Upper lobe of right lung (tissue), 1 donor: ENCODE measurements around the gene DUSP16. TPM values are rescaled to one million over a fixed set of nuclear protein-coding genes. Genes with fewer than 3 reads are reported as not detected.
A peak's percentile ranks its signal among the peaks of the same experiment; 100 is the strongest.

ENCODE experiments used
- ATAC-seq: fragments of 200-7000 bp; cut with Tn5 transposase; one replicate; pipeline ENCODE4 v1.9.1; 2020; ENCODE audit warnings: mild to moderate bottlenecking, moderate library complexity
- DNase-seq: peaks from one replicate; pipeline ENCODE4 v3.0.0-alpha.2; 2020
- H3K27ac ChIP-seq: fragments of 200-600 bp; one replicate; pipeline ENCODE4 v1.8.0; 2022
- H3K27me3 ChIP-seq: fragments of 200-600 bp; one replicate; pipeline ENCODE4 v1.8.0; 2022; ENCODE audit warnings: mild to moderate bottlenecking
- H3K36me3 ChIP-seq: fragments of 200-600 bp; one replicate; pipeline ENCODE4 v1.8.0; 2022
- H3K4me1 ChIP-seq: fragments of 200-600 bp; one replicate; pipeline ENCODE4 v1.8.0; 2022
- H3K4me3 ChIP-seq: fragments of 200-600 bp; one replicate; pipeline ENCODE4 v1.8.0; 2022; ENCODE audit warnings: mild to moderate bottlenecking
- H3K9me3 ChIP-seq: fragments of 200-600 bp; one replicate; pipeline ENCODE4 v1.8.0; 2022
- CTCF ChIP-seq: fragments of 200-600 bp; IDR thresholded peaks from one replicate; pipeline ENCODE4 v1.8.0; 2022; ENCODE audit warnings: antibody characterized with exemption
- intact Hi-C: fragments of 100-400 bp; cut with DNase I; formaldehyde crosslinking; loops from one replicate; pipeline ENCODE4 v1.11.0; 2022
- total RNA-seq: library from RNA; stranded (reverse); fragmentation: NEBNext Ultra II Directional; extraction: Animal tissue kit (Norgen Biotek cat#: 25700); gene quantifications from one replicate; pipeline ENCODE4 v1.2.1, GENCODE V29; 2021
- donor health status: DM: no; HTN: yes; CAD: no; lungs with severe emphysema.

Gene DUSP16
- total RNA-seq, 1 donor from 2014 or later = 50.6 TPM

DNA sequence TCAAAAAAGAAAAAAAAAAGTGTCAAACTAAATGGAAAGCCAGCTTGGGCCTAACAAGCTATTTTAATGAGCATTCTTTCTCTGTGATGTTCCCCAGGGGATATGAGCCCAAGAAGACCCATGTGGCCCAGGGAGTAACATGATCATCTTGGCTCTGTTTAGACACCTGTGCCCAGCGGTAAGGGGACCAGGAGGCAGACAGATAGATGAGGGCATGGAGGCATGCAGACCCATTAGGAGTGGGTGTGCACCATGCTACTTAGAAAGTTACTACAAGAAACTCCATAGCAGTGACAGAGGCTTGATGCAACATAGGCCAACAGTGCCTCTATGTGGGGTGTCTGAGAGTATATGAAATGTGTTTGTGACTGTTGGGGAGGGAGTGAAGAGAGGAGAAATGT, 45.9 kb upstream of the DUSP16 start:
- H3K4me1 ChIP-seq = peaks cover 17% of the 10 kb centered on the region
- no peaks in the 10 kb centered on the region for H3K27me3 ChIP-seq
- ATAC-seq = no peak
- no peak overlapping the region for H3K27ac ChIP-seq
- DNase-seq = no peak
- no peaks in the 10 kb centered on the region for H3K9me3 ChIP-seq
- H3K36me3 ChIP-seq = no peaks in the 10 kb centered on the region
- TF ChIP-seq CTCF = no peak
- intact Hi-C loops = no loop called here
- no peak overlapping the region for H3K4me3 ChIP-seq

- intact Hi-C loops = no loop called here
- Histone ChIP-seq H3K9me3 (no peaks in the 10 kb centered on the region), H3K27me3 (no peaks in the 10 kb centered on the region), H3K4me1 (peaks cover 5% of the 10 kb centered on the region), H3K27ac (peak overlapping the region; percentile 12), H3K4me3 (no peak overlapping the region), H3K36me3 (no peaks in the 10 kb centered on the region)
- DNase-seq (no peak), ATAC-seq (no peak)
- no peak for TF ChIP-seq CTCF
Observed at GRCh38 chr12:12606781-12607589, 44.3 kb upstream of the DUSP16 start.

DNA sequence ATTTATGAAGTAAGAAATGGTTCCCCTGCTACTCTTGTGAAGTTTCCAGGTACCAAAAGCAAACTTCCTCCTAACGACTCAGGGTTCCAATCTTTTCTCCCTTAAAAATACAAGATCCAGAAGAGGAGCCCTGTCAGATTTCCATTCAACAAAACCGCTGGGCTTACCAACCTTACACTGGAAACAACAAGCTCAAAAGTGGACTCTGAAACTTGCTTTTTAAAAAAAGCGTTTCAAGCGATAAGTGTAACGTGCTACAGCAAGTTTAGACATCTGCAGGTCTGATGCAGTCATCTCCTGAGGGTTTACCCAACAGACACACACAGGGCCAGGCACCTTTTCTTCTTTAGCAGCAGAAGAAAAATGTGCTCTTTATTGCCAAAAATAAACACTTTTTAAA, 42.1 kb upstream of the DUSP16 start:
- no peaks in the 10 kb centered on the region for H3K9me3 ChIP-seq
- DNase-seq (no peak), ATAC-seq (no peak)
- no peaks in the 10 kb centered on the region for H3K36me3 ChIP-seq
- H3K27ac ChIP-seq = no peak overlapping the region
- no peaks in the 10 kb centered on the region for H3K27me3 ChIP-seq
- no peaks in the 10 kb centered on the region for H3K4me1 ChIP-seq
- TF ChIP-seq CTCF = no peak
- H3K4me3 ChIP-seq = no peak overlapping the region
- intact Hi-C loops = no loop called here

- H3K36me3 ChIP-seq = no peaks in the 10 kb centered on the region
- no peak for TF ChIP-seq CTCF
- no peaks in the 10 kb centered on the region for H3K27me3 ChIP-seq
- no peaks in the 10 kb centered on the region for H3K9me3 ChIP-seq
- no peak overlapping the region for H3K27ac ChIP-seq
- DNase-seq = no peak
- peak; percentile 77 for ATAC-seq
- H3K4me3 ChIP-seq = no peak overlapping the region
- intact Hi-C loops = no loop called here
- no peaks in the 10 kb centered on the region for H3K4me1 ChIP-seq
Observed at GRCh38 chr12:12600659-12601058, 38.0 kb upstream of the DUSP16 start.

GRCh38 chr12:12599750-12600643, 37.3 kb upstream of the DUSP16 start:
- intact Hi-C loops = no loop called here
- Histone ChIP-seq H3K4me3 (no peak overlapping the region), H3K27ac (no peak overlapping the region), H3K27me3 (no peaks in the 10 kb centered on the region), H3K36me3 (no peaks in the 10 kb centered on the region), H3K4me1 (no peaks in the 10 kb centered on the region), H3K9me3 (no peaks in the 10 kb centered on the region)
- no peak for TF ChIP-seq CTCF
- ATAC-seq (no peak), DNase-seq (no peak)
